CD4-positive, alpha-beta T cell treated with Interferon alpha-2 for 1 hour (primary cell): Measurements from ENCODE around the gene DCUN1D4.
"Not testable (repeated sequence)": the region's sequence is repeated elsewhere in the genome, so short reads cannot be mapped to it uniquely, and the experiment has no call there.

Source experiments
- DNase-seq, 2 donors: peaks; one replicate each; pipeline ENCODE4 v3.0.0-alpha.2; 2020 to 2022

The DCUN1D4 gene

DNA sequence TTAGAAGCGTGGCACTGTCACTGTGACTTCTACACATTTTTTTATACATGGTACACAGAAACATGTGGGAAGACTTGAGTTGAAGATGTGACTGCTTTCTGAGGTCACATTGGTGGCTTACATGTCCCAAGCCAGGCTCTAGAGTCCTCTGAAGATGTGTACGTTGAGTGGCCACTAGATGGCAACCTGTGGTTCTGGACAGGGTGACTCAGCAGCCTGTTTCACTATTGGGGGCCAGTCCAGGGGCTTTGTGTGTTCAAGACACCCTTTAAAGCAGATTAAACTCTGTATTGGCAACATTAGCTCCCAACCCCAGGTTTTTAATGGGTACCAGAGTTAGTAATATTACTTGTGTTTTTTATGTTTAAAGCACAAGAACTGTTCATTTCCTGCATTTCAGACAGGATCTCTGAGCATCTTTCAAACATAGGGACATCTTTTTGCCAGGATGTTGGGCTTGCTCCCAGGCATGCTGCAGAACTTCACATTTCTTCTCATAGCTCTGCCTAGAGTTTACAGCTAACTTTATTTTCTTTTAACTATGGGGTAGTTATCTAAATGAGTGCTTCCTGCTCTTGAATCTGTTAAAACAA lies 53.0 kb downstream of the DCUN1D4 start:
- peak; percentile 43 to 61 for DNase-seq

DNA sequence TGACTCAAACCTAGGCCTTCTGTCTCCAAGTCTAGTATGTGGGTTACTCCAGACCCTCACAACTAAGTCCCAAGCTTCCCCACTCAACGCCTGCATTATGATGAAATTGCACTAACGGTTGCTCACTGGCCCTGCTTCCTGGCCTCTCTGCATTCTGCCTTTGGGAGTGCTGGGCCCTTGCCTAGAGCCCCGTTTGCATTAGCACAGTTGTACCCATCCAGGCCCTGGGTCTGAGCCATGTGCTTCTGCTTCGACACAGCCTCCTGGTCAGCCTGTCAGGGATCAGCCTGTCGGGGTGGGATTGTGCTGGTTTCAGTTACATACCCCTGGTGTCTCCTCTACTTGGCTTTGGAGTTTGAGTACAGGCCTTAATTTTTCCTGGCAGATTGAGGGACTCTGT lies 58.4 kb downstream of the DCUN1D4 start:
- no peak for DNase-seq

DNA sequence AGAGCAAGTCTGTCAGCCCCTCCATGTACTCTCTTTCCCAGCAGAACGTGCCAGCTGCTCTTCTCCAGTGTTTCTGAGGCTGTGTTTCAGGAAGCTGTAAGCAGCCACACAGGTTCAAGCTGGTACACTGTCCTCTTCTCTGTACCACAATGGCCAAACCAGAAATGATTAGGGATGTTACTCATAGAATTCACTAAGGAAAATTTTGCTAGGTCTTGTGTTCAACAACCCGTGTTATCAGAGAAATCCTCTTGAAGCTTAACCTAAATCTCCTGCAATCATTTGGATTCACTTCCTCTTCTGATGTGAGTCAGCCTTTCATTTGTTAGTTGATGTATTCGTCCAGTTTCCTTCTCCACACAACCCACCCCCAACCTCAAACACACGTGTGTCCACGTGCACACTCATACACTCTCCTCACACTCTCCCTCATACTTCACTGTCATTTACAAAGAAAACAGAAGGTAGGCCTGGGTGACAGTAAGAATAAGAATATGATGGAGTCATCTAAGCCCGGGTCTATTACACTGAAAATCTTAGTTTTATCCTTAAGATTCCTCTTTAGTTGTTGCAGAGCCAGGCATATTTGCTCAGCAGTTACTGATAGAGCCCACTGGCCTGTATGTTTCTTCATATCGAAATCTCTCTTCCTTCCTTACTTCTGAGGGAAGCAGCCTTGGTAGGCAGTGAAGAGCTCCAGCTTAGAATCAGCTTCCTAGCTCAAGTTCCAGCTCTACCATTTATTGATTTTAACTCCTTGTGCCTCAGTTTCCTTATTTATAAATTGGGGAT lies 63.4 kb downstream of the DCUN1D4 start:
- peak in 1 of 2 donors; percentile 5 for DNase-seq

DNA sequence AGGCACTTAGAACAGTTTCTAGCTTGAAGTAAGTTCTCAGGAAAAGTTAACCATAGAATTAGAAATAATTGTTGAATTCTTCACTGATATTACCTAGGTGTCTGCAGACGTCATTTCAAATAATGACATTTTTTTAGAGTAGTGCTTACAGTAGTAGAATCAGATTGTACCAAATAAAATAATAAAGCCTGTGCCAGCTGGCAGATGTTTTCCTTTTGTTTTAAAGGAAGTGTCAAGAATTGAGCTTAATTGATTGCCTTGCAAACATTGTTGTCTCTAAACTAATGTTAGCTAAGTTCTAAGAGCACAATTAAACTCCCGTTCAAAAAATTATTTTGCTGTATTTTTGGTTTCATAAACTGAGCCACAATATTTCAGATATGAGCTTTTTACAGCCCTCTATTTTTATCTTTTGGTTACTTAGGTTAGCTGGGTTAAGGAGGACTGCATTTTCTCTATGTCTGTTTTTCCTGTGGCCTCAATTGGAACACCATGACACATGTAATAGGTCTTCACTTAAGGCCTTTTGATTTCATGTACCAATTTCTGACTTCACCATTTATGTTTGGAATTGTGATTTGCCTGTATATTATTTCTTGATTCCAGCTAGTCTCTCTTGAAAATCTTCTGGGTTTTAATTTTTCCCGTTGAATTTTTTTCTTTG lies 64.2 kb downstream of the DCUN1D4 start:
- no peak for DNase-seq

DNA sequence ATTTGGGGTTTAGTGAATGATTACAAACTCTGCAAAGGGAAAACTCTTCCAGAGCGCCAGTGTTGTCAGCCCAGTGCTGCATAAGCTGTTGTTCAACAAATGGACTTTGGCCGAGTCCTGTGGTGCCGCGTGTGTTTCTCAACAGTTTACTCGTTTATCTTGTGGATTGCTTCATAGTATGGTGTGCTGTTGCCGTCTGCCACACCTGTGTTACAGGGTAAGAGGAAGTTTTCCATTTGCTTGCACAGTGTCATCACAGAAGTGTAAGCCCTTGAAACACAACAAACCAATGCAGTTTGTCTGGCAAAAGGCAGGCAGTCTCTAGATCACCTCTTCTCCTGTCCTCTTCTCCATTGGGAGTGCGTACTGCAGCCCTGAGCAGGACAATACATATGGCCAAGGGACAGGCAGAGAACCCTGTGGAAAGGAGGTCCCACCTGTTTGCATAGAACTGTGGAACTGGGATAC lies 66.3 kb downstream of the DCUN1D4 start:
- DNase-seq, result no peak

DNA sequence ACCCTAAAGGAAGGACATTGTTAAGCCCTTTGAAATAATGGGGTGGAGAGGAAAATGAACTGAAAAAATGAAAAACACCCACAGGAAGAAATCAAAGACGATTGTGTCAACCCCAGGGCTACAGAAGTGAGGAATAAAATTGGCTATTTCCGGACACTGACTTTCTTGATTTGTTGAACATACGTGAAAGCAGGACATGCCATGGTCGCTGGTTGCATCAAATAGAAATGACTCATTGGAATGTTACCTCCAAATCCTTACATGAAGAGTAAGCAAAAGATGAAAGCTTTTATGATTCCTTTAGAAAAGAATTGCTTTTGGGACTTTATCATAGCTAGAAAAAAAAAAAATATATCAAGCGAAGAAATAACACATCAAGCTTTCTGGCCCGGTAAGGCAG lies 75.3 kb downstream of the DCUN1D4 start:
- DNase-seq, result no peak

DNA sequence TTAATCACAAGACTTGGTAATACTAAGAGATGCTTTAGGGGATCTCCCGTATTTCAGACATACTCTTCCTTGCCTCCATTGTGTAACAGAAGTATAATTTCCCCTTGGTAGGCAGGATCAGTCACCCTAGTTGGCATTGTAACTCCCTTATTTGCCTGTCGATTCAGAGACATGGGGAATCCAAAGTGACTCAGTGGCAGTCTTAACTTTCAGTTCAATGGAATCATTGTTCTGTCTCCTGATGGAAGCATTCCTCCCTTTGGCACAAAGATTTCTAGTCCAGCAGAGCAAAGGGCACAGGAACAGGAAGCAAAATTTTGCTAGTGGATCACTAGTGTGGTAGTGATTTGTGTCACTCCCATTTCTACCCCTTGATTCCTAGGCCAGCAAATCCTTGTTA lies 80.4 kb downstream of the DCUN1D4 start:
- DNase-seq, result no peak

DNA sequence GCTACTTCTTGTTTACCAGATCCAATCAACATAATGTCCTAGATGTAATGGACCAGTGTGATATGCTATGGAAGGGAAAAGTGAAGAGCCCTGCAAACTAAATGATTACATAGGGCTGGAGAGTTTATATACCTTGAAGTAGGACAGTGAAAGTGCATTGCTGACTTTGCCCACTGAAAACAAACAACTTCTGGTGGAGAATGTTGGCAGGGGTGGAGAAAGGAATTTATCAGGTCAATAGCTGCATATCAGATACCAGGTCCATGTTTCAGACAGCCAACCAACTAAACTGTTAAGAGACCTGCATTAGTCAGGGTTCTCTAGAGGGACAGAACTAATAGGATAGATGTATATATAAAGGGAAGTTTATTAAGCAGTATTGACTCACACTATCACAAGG lies 82.4 kb downstream of the DCUN1D4 start:
- no peak for DNase-seq

DNA sequence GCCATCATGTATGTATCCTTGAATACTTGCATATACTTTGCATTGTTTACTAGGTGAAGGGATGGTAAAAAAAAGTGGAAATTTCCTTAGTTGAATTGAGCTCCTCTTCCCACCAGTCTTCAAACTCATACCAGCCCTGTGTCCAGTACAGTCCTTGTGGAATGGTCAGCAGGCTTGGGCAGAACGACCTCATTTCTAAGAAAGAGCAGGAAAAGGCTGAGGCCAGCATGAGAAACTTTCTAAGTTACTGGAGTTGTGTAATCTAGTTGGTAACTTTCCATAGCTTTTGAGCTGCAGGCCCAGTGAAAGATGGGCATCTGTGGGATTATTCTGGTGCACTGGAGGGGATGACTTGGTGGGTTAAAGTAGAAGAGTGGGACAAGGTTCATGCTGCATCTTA lies 87.6 kb downstream of the DCUN1D4 start:
- no peak for DNase-seq

DNA sequence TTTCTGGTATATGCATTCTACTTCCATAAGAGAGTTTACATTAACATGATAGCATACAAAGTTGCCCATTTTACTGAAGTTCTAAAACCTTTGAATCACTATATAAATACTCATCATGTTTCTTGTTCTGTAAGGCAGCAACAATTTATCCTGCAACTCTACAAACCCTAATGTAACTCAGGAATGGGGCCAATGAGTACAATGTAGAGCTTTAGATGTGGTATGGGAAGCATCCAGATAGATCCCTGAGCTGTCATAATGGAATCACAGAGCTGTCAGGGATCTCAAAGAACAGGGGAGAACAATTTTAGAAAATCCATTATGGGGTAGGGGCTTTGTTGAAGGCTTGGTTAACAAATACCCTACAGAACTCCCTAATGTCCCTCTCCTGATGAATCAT lies 88.5 kb downstream of the DCUN1D4 start:
- DNase-seq, result no peak

DNA sequence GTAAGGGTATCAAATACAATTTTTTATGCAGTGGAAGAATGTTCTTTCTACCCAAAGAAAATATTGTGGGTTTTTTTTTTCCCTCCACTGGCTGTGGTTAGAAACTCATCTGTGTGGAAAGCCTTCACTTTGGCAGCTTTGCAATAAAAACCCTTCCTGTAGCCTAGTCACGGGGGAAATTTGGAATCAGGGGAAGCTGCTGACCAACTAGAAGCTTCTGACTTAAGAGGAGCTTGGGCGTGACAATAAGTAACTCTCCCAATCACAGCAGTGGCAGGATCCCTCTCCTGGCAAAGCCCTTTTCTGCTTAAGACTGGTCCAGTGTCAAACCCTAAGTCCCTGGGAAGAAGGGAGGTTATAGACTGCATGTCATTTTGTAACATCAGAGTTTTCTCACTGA lies 89.3 kb downstream of the DCUN1D4 start:
- DNase-seq, result no peak

DNA sequence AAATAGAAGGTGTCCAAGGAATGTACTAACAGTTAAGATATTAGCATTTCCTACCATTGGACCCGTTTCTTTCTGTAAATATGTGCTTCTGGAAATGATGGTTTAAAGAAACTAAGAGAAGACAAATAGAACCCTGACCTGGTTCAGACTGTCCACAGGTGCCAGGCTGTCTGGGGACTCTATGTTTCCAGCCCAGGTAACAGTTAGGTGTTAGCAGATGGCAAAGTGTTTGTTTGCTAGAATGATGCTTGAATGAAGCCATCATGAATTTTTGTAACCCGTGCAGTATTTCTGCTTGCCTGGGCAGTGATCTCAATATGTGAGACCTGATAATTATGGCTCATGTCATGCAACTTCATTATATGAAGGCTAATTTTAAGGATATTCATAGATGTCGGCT lies 89.7 kb downstream of the DCUN1D4 start:
- DNase-seq, result no peak

DNA sequence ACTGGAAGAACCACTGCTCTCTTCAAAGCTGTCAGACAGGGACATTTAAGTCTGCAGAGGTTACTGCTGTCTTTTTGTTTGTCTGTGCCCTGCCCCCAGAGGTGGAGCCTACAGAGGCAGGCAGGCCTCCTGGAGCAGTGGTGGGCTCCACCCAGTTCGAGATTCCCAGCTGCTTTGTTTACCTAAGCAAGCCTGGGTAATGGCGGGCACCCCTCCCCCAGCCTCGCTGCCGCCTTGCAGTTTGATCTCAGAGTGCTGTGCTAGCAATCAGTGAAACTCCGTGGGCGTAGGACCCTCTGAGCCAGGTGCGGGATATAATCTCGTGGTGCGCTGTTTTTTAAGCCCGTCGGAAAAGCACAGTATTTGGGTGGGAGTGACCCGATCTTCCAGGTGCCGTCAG lies 97.5 kb downstream of the DCUN1D4 start:
- DNase-seq, result not testable (repeated sequence)

DNA sequence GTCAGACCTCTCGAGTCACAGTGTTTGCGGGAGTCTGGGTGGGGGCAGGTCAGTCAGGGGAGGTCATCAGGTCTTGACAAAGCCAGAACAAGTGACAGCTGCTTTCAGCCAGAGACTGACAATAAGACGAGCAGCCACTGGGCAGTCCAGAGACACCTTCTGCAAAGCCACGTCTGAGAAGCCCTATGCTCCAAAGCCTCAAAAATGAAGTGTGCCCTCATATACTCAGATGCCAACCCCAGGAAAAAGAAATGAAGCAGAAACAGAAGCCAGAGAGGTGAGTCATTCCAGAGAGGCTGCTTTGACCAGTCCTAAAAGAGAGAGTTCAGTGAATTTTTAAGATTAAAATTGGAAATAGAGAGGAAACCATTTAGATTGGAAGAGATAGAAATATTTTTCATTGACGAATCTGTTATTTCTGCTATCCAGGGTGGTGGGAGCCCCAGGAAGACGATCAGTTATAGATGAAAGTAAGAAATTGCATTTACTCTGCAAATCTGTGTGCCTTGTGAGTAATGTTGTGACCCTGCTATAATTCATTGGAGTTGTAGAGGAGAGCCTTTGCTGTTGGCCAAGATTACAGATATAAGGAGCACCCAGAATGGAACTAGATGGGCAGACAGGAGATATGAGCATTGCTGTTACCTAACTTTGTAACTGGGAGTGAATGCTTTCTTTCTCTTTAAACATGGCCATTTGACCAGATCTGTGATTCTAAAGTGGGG lies 99.3 kb downstream of the DCUN1D4 start:
- DNase-seq, result no peak

DNA sequence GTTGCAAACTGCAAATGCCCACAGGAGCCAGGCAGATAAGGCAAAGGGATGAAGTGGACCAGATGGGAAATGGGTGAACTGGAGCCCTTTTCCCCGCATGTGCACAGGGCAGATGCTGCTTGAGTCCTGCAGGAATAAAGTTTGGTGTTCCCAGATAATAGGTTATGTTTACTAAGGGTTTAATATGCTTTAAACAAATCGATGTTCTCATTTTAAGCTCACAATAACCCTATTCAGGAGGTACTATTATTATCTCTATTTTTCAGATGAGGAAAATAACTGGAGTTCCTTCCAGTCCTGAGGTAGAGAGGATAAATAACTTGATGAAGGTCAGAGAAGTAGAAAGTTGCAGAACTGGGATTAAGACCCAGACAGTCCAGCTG lies 99.9 kb downstream of the DCUN1D4 start:
- no peak for DNase-seq

DNA sequence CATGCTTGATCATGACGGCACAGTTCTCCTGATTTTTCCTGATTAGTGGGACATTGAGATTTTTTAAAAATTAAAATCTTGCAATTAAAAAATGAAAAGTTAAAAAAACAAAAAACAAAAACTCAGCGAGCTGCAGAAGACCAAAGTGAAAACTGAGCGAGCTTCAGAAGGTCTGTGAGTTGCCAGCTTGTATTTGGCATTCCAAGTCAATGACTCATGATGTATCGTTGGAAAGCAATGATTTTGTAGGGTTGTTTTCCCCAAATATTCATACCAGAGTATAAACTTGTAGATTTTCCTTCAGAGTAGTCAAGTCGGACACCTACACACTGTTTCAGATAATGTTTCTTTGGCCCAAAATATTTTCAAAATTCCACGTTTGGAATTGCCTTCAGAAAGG lies 100.3 kb downstream of the DCUN1D4 start:
- DNase-seq, result no peak

DNA sequence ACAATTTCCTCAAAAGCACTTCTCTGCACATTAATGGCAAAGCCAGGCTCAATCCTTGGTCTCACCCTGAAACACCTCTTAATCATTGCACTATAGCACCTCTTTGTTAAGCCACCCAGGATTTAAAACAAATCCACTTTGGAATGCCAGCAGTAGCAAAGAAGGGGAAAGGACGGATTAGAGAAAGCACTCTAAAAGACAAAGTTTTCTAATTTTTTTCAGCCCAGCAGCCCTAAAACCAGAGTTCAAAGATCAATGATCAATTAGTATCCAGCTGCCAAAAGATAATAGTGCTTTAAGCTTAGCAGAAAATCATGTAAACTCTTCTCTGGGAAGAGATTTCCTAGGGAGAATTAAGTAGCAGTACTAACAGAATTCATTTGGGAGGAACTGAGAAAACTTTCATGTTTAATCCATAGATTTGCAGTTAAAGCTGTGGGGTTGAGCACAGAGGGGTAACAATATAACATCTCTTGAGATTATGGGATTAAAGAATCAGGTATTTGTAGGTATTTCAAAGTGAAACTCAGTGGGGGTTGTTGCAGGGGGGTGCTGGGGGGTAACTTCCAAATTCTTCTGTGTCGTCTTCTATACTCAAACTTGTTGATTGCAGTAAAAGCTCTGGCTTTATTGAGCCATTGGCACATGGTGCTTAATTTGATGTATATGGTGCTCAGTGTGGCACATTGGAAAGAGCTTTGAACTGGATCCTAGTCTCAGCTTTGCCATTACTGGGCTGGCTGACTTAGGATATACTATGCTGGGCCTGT lies 115.4 kb downstream of the DCUN1D4 start:
- DNase-seq, result no peak

DNA sequence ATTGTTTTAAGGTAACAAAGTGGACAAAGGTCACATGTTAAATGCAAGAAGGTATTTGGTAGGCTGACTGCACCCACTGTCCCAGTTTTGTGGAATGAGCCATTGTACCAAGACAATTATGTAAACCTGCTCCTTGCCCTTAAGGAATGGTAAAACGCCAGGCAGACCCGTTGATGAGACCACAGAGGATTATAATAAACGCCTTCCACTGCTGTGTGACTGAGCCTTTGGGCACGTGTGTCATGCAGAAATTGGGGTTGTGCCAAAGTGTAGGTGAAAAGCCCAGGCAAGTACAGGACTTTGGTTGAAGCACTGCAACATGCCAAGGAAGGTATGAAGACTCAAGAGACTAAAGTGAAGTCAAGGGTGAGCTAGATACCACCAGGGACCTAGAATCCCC lies 117.5 kb downstream of the DCUN1D4 start:
- no peak for DNase-seq

DNA sequence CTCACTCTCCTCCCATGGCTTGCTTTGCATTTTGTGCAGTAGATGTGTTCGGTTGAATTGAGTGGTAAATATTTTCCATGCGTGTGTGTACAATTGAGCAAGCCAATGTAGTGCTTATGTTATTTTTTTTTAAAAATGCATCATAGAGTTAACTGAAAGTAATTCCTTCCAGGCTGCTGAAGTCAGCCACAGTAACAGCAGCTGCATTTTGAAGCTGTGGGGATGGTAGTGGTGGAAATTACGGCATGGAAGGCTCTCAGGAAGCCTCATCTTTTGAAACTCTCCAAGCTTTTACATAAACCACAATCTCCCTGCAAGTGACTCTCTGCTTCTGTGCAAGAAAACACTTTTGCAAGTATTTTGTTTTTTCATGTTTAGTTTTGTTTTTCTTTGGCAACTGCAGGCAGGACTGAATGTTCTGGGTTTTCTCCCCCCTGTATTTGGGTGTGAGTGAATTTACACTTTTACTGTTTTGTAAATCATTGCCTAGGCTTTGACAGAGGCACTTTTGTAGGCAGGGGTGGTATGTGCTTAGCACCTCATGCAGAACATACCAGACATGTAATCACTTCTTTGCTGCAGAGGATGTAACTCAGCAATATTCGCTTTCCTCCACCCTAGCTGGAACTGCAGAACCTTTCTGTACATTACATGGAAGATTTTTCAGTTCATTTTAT lies 121.0 kb downstream of the DCUN1D4 start:
- no peak for DNase-seq

DNA sequence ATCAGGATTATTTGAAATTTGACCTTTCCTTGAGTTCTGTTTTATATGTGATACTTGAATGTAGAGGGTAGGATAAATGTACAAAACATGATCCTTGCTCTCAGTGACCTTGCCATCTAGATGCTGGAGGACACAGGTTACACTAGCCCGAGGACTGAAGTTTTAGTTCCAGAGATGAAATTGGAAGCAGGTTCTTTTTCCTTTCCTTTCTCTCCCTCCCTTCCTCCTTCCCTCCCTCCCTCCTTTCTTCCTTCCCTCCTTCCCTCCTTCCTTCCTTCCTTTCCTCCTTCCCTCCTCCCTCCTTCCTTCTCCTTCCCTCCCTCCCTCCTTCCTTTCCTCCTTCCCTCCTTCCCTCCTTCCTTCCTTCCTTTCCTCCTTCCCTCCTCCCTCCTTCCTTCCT lies 122.9 kb downstream of the DCUN1D4 start:
- no peak for DNase-seq
